Measurements from ENCODE around the gene NALCN.
A peak's percentile ranks its signal among the peaks of the same experiment; 100 is the strongest.

GRCh38 chr13:101149735-101150384 lies 266.4 kb downstream of the NALCN start:
- TF ChIP-seq GATAD2B (conservative IDR thresholded peaks at IDR 0.05; ENCODE audit: low read depth): no peak
- peak in 2 of 3 experiments; percentile 15 to 23; a peak in 1 of 6 replicates for TF ChIP-seq CTCF (IDR thresholded peaks at IDR 0.05 in 2 of 3, conservative IDR thresholded peaks at IDR 0.05 in 1 of 3; ENCODE audit: control insufficient read depth in 2 of 3, extremely low read depth in 1 of 3, insufficient read depth in 1 of 3, low read depth in 3 of 3, low read length in 3 of 3)
- TF ChIP-seq REST (IDR thresholded peaks at IDR 0.05; ENCODE audit: low read depth, low read length): no peak
- no peak for TF ChIP-seq POLR2A (IDR thresholded peaks at IDR 0.05; ENCODE audit: low read depth, low read length)
- TF ChIP-seq EZH2 (IDR thresholded peaks at IDR 0.05; ENCODE audit: borderline replicate concordance, control insufficient read depth, low read depth, low read length): no peak
- TF ChIP-seq POLR2AphosphoS5 (IDR thresholded peaks at IDR 0.05; ENCODE audit: low read length): no peak
- TF ChIP-seq RFX5 (IDR thresholded peaks at IDR 0.05; ENCODE audit: low read depth, low read length): no peak
- no peak for TF ChIP-seq MXI1 (IDR thresholded peaks at IDR 0.05; ENCODE audit: low read depth, low read length)
- no peak for TF ChIP-seq SIN3A (IDR thresholded peaks at IDR 0.05; ENCODE audit: low read depth, low read length)
